ENCODE data around the gene MEMO1. TPM values are rescaled to one million over a fixed set of nuclear protein-coding genes. Genes with fewer than 3 reads are reported as not detected.
"Not testable (repeated sequence)": the region's sequence is repeated elsewhere in the genome, so short reads cannot be mapped to it uniquely, and the experiment has no call there.

Gene MEMO1
- total and polyA plus RNA-seq, 8 donors: 33.0 to 47.3 (median 38.1) TPM

GRCh38 chr2:31859959-31860358 is 150.8 kb downstream of the MEMO1 start:
- Histone ChIP-seq H3K4me1 (no peaks in the 10 kb centered on the region), H3K9me3 (no peaks in the 10 kb centered on the region), H3K36me3 (peaks cover 0 to 7% of the 10 kb centered on the region in 2 donors), H3K27me3 (no peaks in the 10 kb centered on the region), H3K4me3 (no peak overlapping the region), H3K27ac (no peak overlapping the region)
- intact Hi-C loops (cut with DNase I): no loop called here
- TF ChIP-seq CTCF (IDR thresholded peaks at IDR 0.05): no peak
- ATAC-seq: no peak
- DNase-seq: no peak

DNA sequence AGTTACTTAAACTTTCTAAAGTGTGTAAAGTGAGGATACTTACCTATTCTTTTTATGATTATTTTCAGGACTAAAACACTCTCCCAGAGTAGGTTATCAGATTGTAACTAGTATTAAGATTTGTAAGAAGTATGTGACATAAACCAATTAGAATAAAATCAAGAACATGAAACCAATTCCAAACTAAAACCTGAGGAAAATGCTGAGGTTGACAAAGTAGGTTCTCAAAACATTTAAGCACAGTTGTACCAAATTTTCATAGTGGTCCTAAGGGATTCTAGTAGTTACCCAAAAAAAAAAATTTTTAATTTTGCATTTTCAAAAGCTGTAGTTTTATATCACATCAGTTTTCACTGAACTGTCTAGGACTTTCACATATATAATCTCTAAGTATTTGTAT is 157.3 kb downstream of the MEMO1 start:
- no peak overlapping the region for H3K4me3 ChIP-seq
- no peaks in the 10 kb centered on the region for H3K4me1 ChIP-seq
- H3K36me3 ChIP-seq: peaks cover 0 to 5% of the 10 kb centered on the region in 2 donors
- H3K9me3 ChIP-seq: no peaks in the 10 kb centered on the region
- H3K27ac ChIP-seq: no peak overlapping the region
- ATAC-seq: no peak
- no peak for DNase-seq
- intact Hi-C loops (cut with DNase I): no loop called here
- TF ChIP-seq CTCF (IDR thresholded peaks at IDR 0.05): no peak
- H3K27me3 ChIP-seq: no peaks in the 10 kb centered on the region

DNA sequence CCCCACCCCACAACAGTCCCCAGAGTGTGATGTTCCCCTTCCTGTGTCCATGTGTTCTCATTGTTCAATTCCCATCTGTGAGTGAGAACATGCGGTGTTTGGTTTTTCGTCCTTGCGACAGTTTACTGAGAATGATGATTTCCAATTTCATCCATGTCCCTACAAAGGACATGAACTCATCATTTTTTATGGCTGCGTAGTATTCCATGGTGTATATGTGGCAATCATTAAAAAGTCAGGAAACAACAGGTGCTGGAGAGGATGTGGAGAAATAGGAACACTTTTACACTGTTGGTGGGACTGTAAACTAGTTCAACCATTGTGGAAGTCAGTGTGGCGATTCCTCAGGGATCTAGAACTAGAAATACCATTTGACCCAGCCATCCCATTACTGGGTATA is 168.7 kb downstream of the MEMO1 start:
- H3K36me3 ChIP-seq; H3K9me3 ChIP-seq; H3K27me3 ChIP-seq; H3K4me3 ChIP-seq; H3K27ac ChIP-seq; ATAC-seq; H3K4me1 ChIP-seq; DNase-seq; intact Hi-C loops (cut with DNase I): not testable (repeated sequence)

DNA sequence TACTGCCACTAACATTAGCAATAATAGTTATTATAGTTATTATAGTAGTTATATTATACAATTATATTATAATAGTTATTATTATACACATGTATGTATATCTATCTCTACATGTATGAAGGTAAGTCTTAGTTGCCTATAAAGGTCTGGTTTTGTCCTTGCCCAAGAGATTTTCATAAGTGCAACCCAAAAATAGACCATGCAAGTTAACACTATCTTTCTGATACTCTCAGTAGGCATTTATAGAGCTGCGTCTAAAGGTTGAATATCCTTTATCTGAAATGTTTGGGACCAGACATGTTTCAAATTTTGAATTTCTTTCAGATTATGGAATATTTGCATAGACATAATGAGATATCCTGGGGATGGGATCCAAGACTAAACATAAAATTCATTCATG is 175.4 kb downstream of the MEMO1 start:
- DNase-seq (no peak), ATAC-seq (no peak)
- Histone ChIP-seq H3K4me1 (peaks cover 0 to 3% of the 10 kb centered on the region in 2 donors), H3K27me3 (no peaks in the 10 kb centered on the region), H3K27ac (no peak overlapping the region), H3K36me3 (no peaks in the 10 kb centered on the region), H3K9me3 (peaks cover 0 to 4% of the 10 kb centered on the region in 2 donors), H3K4me3 (no peak overlapping the region)
- no peak for TF ChIP-seq CTCF (IDR thresholded peaks at IDR 0.05)
- intact Hi-C loops (cut with DNase I): no loop called here

DNA sequence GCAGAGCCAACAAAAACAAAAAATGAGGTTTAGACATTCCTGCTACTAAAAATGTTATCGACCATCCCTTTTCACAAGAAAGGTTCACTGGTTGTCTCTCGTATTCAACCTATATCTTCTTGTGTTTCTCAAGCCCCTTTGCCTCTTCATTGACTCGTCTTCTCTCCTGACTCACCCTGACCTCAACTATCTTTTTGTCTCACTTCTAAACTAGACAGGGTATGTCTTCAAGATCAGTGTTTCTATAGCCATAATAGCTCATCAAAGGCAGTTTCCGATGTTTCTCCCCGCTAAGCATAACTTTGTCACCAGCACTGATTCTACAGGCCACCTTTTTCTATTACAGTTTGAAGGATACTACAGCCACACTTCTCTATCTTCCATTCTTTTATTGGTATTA is 178.4 kb downstream of the MEMO1 start:
- Histone ChIP-seq H3K27me3 (no peaks in the 10 kb centered on the region), H3K4me3 (no peak overlapping the region), H3K36me3 (no peaks in the 10 kb centered on the region), H3K4me1 (no peaks in the 10 kb centered on the region), H3K9me3 (peaks cover 0 to 20% of the 10 kb centered on the region in 2 donors), H3K27ac (no peak overlapping the region)
- ATAC-seq (no peak), DNase-seq (no peak)
- intact Hi-C loops (cut with DNase I): no loop called here
- TF ChIP-seq CTCF (IDR thresholded peaks at IDR 0.05): no peak

- no peak for TF ChIP-seq CTCF (IDR thresholded peaks at IDR 0.05)
These were observed 179.2 kb downstream of the MEMO1 start for GRCh38 chr2:31831585-31831984.

More at GRCh38 chr2:31831585-31831984, 179.2 kb downstream of the MEMO1 start:
- intact Hi-C loops (cut with DNase I): no loop called here
- Histone ChIP-seq H3K4me3 (no peak overlapping the region), H3K9me3 (peaks cover 0 to 24% of the 10 kb centered on the region in 2 donors), H3K27me3 (no peaks in the 10 kb centered on the region), H3K27ac (no peak overlapping the region), H3K36me3 (no peaks in the 10 kb centered on the region), H3K4me1 (no peaks in the 10 kb centered on the region)
- ATAC-seq (no peak), DNase-seq (no peak)
